OCI-LY1 (cell line): ENCODE results near the gene ITPRID2.

Experiments used
- CTCF ChIP-seq: fragments of 200-600 bp; sonication (generic), shearing (Covaris generic); IDR thresholded peaks from 2 replicates; pipeline ENCODE4 v1.5.1; 2017; ENCODE audit warnings: mild to moderate bottlenecking, antibody characterized with exemption, low read length, moderate library complexity, mixed read lengths
- EZH2 ChIP-seq: fragments of 200-600 bp; sonication (generic), shearing (Covaris generic); IDR thresholded peaks from 2 replicates; pipeline ENCODE4 v1.8.0; 2017; ENCODE audit warnings: borderline replicate concordance, mixed run types, mild to moderate bottlenecking, antibody characterized with exemption, low read length, moderate library complexity, mixed read lengths

DNA sequence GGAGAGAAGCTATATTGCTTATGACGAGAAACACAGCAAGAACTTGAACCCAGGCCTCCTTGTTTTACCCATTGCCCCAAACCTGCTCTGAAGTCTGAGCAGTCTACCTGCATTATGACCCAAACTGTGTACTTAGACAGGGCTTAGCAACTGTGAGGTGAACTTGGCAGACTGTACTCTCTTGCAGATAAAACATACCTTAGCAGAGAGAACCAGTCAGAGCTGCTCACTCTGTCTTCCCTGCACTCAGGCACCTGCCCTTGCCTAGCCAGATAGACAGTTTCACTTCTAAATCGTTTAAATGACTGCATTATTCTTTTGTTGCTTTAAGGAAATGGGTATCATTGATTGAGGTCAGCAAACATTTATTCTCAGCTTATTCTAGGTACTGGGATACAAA is 20.3 kb downstream of the ITPRID2 start:
- TF ChIP-seq CTCF (no peak), EZH2 (no peak)
